Coronary artery (tissue), 2 donors: ENCODE results near the gene STRAP.
"Not testable (repeated sequence)": the region's sequence is repeated elsewhere in the genome, so short reads cannot be mapped to it uniquely, and the experiment has no call there.

Source experiments
- DNase-seq: peaks from one replicate; pipeline ENCODE4 v3.0.0-alpha.2; 2017; ENCODE audit warnings: low spot score
- H3K27ac ChIP-seq, 2 donors: fragments of 200-600 bp; sonication (generic); one replicate each; pipeline ENCODE4 v1.5.1; 2016 to 2019
- H3K4me3 ChIP-seq: fragments of 200-600 bp; sonication (generic); 2 replicates; pipeline ENCODE4 v1.5.1; 2016; ENCODE audit warnings: mild to moderate bottlenecking, moderate library complexity
- TF ChIP-seq, protein P1 (sequence below): fragments of 200-600 bp; sonication (generic); IDR thresholded peaks from one replicate; pipeline ENCODE4 v1.5.1; 2019; ENCODE audit warnings: antibody characterized with exemption

The STRAP gene

DNA sequence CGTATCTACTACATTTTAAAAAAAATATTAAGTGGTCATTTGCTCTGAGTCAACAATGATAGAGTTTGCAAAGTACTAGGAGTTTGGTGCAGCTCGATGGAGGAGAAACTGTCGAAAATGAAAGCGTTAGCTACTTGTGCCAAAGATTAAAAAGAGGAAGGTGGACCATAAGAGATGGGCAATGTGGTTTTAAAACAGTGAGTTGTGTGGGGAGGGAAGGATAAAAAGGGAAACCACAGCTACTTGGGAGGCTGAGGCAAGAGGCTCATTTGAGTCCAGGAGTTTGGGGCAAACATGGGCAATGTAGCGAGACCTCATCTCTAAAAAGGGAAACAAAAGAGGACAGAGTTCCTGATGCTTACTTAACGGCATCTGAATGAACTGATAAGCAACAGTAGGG is 18.2 kb upstream of the STRAP start:
- H3K27ac ChIP-seq = no peak overlapping the region

DNA sequence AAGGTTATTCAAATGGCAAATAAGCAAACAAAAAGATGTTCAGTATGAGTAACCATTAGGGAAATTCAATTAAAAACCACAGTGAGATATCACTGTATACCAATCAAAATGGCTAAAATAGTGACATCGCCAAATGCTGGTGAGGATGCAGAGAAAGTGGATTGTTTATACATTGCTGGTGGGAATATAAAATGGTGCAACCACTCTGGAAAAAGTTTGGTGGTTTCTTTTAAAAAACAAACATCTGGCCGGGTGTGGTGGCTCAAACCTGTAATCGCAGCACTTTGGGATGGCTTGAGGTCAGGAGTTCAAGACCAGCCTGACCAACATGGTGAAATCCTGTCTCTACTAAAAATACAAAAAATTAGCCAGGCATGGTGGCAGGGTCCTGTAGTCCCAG is 14.0 kb upstream of the STRAP start:
- no peak overlapping the region for H3K27ac ChIP-seq
- no peak for DNase-seq
- H3K4me3 ChIP-seq = no peak overlapping the region
- TF ChIP-seq, protein P1, sequence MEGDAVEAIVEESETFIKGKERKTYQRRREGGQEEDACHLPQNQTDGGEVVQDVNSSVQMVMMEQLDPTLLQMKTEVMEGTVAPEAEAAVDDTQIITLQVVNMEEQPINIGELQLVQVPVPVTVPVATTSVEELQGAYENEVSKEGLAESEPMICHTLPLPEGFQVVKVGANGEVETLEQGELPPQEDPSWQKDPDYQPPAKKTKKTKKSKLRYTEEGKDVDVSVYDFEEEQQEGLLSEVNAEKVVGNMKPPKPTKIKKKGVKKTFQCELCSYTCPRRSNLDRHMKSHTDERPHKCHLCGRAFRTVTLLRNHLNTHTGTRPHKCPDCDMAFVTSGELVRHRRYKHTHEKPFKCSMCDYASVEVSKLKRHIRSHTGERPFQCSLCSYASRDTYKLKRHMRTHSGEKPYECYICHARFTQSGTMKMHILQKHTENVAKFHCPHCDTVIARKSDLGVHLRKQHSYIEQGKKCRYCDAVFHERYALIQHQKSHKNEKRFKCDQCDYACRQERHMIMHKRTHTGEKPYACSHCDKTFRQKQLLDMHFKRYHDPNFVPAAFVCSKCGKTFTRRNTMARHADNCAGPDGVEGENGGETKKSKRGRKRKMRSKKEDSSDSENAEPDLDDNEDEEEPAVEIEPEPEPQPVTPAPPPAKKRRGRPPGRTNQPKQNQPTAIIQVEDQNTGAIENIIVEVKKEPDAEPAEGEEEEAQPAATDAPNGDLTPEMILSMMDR = no peak

More for the DNA sequence above, 18.2 kb upstream of the STRAP start:
- TF ChIP-seq, protein P1 = no peak
- no peak for DNase-seq
- H3K4me3 ChIP-seq = no peak overlapping the region

DNA sequence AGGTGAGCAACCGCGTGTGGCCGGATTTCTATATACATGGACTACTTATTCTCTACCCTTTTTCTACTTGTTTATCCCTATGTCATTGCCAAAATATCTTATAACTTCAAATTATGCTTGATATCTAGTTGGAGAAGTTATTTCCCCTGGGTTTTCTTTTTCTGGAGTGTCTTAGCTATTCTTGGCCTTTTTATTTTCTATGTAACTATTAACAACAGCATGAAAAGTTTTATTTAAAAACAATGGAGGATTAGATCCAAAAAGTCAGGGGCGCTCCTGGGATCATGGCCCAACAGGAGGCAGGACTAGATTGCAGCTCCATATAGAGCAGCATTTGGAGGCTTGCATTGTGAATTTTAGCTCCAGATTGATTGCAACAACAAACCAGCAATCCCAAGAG is 8.6 kb upstream of the STRAP start:
- H3K4me3 ChIP-seq = no peak overlapping the region
- TF ChIP-seq, protein P1 = no peak
- no peak overlapping the region for H3K27ac ChIP-seq
- no peak for DNase-seq

DNA sequence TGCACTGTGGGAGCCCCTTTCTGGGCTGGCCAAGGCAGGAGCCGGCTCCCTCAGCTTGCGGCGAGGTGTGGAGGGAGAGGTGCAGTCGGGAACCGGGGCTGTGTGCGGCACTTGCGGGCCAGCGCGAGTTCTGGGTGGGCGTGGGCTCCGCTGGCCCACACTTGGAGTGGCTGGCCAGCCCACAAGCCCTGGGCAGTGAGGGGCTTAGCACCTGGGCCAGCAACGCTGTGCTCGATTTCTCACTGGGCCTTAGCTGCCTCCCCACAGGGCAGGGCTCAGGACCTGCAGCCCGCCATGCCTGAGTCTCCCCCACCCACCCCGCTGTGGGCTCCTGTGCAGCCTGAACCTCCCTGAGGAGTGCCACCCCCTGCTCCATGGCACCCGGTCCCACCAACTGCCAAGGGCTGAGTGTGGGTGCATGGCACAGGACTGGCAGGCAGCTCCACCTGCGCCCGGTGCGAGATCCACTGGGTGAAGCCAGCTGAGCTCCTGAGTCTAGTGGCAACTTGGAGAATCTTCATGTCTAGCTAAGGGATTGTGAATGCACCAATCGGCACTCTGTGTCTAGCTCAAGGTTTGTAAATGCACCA is 7.5 kb upstream of the STRAP start:
- not testable (repeated sequence) for H3K4me3 ChIP-seq, DNase-seq, H3K27ac ChIP-seq

DNA sequence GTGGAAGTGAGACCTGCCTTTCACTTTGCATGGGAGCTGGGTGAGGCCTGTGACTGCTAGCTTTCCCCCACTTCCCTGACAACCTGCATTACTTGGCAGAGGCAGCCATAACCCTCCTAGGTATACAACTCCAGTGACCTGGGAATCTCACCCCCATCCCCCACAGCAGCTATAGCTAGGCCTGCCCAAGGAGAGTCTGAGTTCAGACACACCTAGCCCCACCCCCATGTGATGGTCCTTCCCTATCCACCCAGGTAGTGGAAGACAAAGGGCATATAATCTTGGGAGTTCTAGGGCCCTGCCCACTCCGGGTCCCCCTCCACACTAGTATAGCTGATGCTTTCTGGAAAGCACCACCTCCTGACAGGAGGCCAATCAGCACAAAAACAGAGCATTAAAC is 6.3 kb upstream of the STRAP start:
- Histone ChIP-seq H3K4me3 (no peak overlapping the region), H3K27ac (no peak overlapping the region)
- TF ChIP-seq, protein P1 = no peak
- no peak for DNase-seq

DNA sequence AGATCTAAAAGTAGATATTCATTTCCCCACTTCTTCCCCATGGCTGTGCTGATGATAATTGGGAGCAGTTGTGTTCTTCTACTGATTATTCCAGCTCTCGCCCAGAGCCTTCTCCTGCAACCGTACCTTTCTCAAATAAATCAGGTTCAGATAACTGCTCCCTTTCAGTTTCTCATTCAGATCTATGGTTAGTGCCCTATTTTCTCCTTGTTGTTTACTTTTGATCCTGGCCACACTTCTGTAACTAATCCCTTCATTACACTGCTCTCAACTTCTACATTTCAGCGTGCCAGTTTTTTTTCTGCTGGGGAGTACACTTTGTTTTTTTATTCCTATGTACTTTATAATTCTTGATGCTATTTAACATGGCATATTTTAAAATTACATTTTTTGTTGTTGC is 2.8 kb upstream of the STRAP start:
- TF ChIP-seq, protein P1 = no peak
- Histone ChIP-seq H3K4me3 (no peak overlapping the region), H3K27ac (no peak overlapping the region)
- DNase-seq = no peak

DNA sequence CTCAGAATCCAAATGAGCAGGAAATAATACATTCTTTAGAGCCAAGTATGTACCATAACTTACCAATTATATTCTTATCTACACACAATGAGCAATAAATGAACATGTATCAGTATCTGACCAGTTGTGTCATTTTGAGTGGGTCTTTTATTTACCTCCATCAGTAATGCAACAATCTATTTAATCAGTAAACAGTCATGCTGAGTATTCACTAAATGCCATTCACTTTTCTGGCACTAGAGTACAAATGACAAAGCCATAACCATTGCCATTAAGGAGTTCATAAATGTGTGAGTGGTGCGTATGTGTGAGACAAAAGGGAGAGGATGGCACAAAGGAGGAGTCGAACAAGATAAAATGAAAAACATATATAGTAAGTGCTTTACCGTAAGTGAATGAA is 1.5 kb upstream of the STRAP start:
- Histone ChIP-seq H3K4me3 (no peak overlapping the region), H3K27ac (no peak overlapping the region)
- no peak for DNase-seq
- TF ChIP-seq, protein P1 = no peak

DNA sequence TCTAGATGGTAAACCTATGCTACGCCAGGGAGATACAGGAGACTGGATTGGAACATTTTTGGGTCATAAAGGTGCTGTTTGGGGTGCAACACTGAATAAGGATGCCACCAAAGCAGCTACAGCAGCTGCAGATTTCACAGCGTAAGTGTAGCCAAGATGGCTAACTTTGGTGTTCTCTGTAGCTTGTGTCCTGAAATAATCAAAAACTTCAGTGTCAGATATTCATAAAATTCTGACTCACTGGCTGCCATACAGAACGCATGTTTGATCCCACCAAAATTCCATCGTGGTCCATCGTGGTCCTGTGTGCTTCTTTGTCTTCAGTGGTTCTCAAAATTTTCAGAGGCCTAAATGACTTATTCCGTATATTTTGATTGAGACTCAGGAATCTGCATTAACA is 1.3 kb downstream of the STRAP start:
- H3K27ac ChIP-seq = peak overlapping the region in 1 of 2 donors; percentile 94
- H3K4me3 ChIP-seq = peak overlapping the region; percentile 94
- TF ChIP-seq, protein P1 = no peak
- DNase-seq = no peak
